Right cardiac atrium (tissue), 5 donors: ENCODE measurements around the gene A4GALT. TPM values are rescaled to one million over a fixed set of nuclear protein-coding genes. Genes with fewer than 3 reads are reported as not detected.

ENCODE experiments used
- polyA plus RNA-seq: library from polyadenylated mRNA; stranded (reverse); fragments of 200-250 nt; gene quantifications from one replicate; pipeline ENCODE4 v1.2.3, GENCODE V29; 2013
- total RNA-seq, 4 donors: library from RNA; stranded (reverse); fragmentation: NEBNext Ultra II Directional; extraction: Animal tissue kit (Norgen Biotek cat#: 25700); gene quantifications; one replicate each; pipeline ENCODE4 v1.2.1, GENCODE V29; 2021
- donor health status: healthy with polysubstance abuse.
- donor health status: DM: no; HTN: yes; CAD: no.
- donor health status: DM: no; HTN: no; CAD: no.
- donor health status: DM: no; HTN: yes; CAD: no; lungs with severe emphysema.
- donor health status: DM: yes; HTN: yes; CAD: no.

A4GALT gene
- total and polyA plus RNA-seq, 5 donors = 66.3 to 103 (median 85.5) TPM

Other genes with a start within 250 kb of the A4GALT start
- 10 to 100 TPM; 23.5 to 29.8 (median 25.1) TPM for gene RRP7A, start 201.1 kb downstream of the A4GALT start, total RNA-seq
- 19.3 TPM for gene RRP7A, start 201.1 kb downstream of the A4GALT start, polyA plus RNA-seq
- 1 to 10 TPM; 3.3 to 5.0 (median 4.3) TPM for gene SERHL2, start 166.9 kb downstream of the A4GALT start, total RNA-seq
- gene SERHL2, start 166.9 kb downstream of the A4GALT start, polyA plus RNA-seq = 4.8 TPM
- 10 to 100 TPM; 33.2 to 44.7 (median 38.7) TPM for gene POLDIP3, start 106.0 kb downstream of the A4GALT start, total RNA-seq
- 20.8 TPM for gene POLDIP3, start 106.0 kb downstream of the A4GALT start, polyA plus RNA-seq
- gene ATP5MGL, start 80.3 kb downstream of the A4GALT start, total RNA-seq = 1 to 10 TPM in 1 of 4 donors, under 1 TPM in 2, not detected in 1; 0.40 to 1.1 (median 0.47) TPM
- 0.16 TPM for gene ATP5MGL, start 80.3 kb downstream of the A4GALT start, polyA plus RNA-seq
- 100 to 1,000 TPM; 343 to 487 (median 377) TPM for gene CYB5R3, start 71.5 kb downstream of the A4GALT start, total RNA-seq
- 322 TPM for gene CYB5R3, start 71.5 kb downstream of the A4GALT start, polyA plus RNA-seq
- 10 to 100 TPM; 23.3 to 37.7 (median 27.5) TPM for gene ARFGAP3, start 136.4 kb upstream of the A4GALT start, total RNA-seq
- gene ARFGAP3, start 136.4 kb upstream of the A4GALT start, polyA plus RNA-seq = 17.0 TPM